Tibial artery (tissue), 4 donors: Measurements from ENCODE around the gene MPRIP.
"Not testable (repeated sequence)": the region's sequence is repeated elsewhere in the genome, so short reads cannot be mapped to it uniquely, and the experiment has no call there.

Experiments used
- DNase-seq, 2 donors: peaks; one replicate each; pipeline ENCODE4 v3.0.0-alpha.2; 2019
- H3K27ac ChIP-seq, 2 donors: fragments of 200-600 bp; sonication (generic) in 1 of 2; 1 replicate in 1 of 2; 2 replicates in 1 of 2; pipeline ENCODE4 v1.5.1; 2018 to 2019; ENCODE audit warnings: mild to moderate bottlenecking in 1 of 2
- H3K27me3 ChIP-seq, 2 donors: fragments of 200-600 bp; sonication (generic) in 1 of 2; one replicate each; pipeline versions ENCODE4 v1.5.1 to v1.6.0; 2016 to 2019
- H3K36me3 ChIP-seq, 3 donors: fragments of 200-600 bp; sonication (generic) in 2 of 3; one replicate each; pipeline ENCODE4 v1.5.1; 2016 to 2019; ENCODE audit warnings: mild to moderate bottlenecking in 2 of 3
- H3K4me1 ChIP-seq, 4 donors: fragments of 200-600 bp; sonication (generic) in 2 of 4; 1 replicate in 3 of 4; 2 replicates in 1 of 4; pipeline ENCODE4 v1.5.1; 2016 to 2019
- H3K4me3 ChIP-seq, 2 donors: fragments of 200-600 bp; sonication (generic) in 1 of 2; 1 replicate in 1 of 2; 2 replicates in 1 of 2; pipeline ENCODE4 v1.5.1; 2018 to 2019; ENCODE audit warnings: mild to moderate bottlenecking in 2 of 2
- H3K9me3 ChIP-seq, 3 donors: fragments of 200-600 bp; sonication (generic) in 1 of 3; one replicate each; pipeline ENCODE4 v1.5.1; 2016 to 2019
- intact Hi-C: fragments of 100-400 bp; cut with DNase I; formaldehyde crosslinking; loops from one replicate; pipeline ENCODE4 v1.15.0; 2023; ENCODE audit warnings: low total_unique reads
- TF ChIP-seq, protein P1 (sequence below), 2 experiments: fragments of 200-600 bp in 1 of 2; fragments of 450-650 bp in 1 of 2; IDR thresholded peaks; one replicate each; pipeline ENCODE4 v1.5.1; 2017 to 2019; ENCODE audit warnings: antibody characterized with exemption in 2 of 2, mild to moderate bottlenecking in 1 of 2, moderate library complexity in 1 of 2

Gene MPRIP

DNA sequence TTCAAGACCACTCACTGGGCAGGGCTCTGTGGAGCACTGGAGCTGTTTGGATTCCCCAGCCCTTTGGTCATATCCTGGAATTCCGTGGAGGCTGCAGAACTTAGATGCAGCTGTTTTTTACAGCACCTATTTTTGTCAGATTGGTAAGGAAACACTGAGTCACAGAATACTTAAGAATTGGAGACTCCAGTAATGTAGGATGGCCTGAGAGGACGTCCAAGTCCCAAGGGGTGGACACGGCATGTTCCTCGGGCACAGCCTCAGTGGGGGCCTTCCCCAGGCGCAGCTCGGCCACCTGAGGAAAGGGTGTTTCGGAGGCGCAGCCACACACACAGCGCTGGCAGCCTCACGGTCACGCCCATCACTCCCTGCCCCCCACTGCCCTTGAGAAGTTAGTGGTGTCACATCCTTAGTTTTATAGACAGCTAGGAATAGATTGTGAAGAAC lies 149.1 kb downstream of the MPRIP start:
- Histone ChIP-seq H3K27ac (peak overlapping the region; percentile 63 to 66), H3K36me3 (peaks cover 17 to 36% (median 29%) of the 10 kb centered on the region in 3 donors), H3K4me3 (no peak overlapping the region), H3K4me1 (peaks cover 0 to 34% (median 23%) of the 10 kb centered on the region in 4 donors), H3K9me3 (no peaks in the 10 kb centered on the region), H3K27me3 (no peaks in the 10 kb centered on the region)
- intact Hi-C loops, result no loop called here
- DNase-seq, result peak in 1 of 2 donors; percentile 76
- TF ChIP-seq, protein P1, sequence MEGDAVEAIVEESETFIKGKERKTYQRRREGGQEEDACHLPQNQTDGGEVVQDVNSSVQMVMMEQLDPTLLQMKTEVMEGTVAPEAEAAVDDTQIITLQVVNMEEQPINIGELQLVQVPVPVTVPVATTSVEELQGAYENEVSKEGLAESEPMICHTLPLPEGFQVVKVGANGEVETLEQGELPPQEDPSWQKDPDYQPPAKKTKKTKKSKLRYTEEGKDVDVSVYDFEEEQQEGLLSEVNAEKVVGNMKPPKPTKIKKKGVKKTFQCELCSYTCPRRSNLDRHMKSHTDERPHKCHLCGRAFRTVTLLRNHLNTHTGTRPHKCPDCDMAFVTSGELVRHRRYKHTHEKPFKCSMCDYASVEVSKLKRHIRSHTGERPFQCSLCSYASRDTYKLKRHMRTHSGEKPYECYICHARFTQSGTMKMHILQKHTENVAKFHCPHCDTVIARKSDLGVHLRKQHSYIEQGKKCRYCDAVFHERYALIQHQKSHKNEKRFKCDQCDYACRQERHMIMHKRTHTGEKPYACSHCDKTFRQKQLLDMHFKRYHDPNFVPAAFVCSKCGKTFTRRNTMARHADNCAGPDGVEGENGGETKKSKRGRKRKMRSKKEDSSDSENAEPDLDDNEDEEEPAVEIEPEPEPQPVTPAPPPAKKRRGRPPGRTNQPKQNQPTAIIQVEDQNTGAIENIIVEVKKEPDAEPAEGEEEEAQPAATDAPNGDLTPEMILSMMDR (IDR thresholded peaks at IDR 0.05), result no peak

GRCh38 chr17:17191961-17192381 lies 149.7 kb downstream of the MPRIP start:
- H3K27me3 ChIP-seq, result no peaks in the 10 kb centered on the region
- intact Hi-C loops, result no loop called here
- DNase-seq, result no peak
- peak overlapping the region; percentile 63 to 66 for H3K27ac ChIP-seq
- peaks cover 0 to 34% (median 20%) of the 10 kb centered on the region in 4 donors for H3K4me1 ChIP-seq
- H3K36me3 ChIP-seq, result peaks cover 17 to 30% (median 29%) of the 10 kb centered on the region in 3 donors
- no peaks in the 10 kb centered on the region for H3K9me3 ChIP-seq
- TF ChIP-seq, protein P1 (IDR thresholded peaks at IDR 0.05), result no peak
- H3K4me3 ChIP-seq, result no peak overlapping the region

- H3K27ac ChIP-seq, H3K9me3 ChIP-seq: not testable (repeated sequence)
Observed at GRCh38 chr17:17195466-17195865, 153.2 kb downstream of the MPRIP start.

DNA sequence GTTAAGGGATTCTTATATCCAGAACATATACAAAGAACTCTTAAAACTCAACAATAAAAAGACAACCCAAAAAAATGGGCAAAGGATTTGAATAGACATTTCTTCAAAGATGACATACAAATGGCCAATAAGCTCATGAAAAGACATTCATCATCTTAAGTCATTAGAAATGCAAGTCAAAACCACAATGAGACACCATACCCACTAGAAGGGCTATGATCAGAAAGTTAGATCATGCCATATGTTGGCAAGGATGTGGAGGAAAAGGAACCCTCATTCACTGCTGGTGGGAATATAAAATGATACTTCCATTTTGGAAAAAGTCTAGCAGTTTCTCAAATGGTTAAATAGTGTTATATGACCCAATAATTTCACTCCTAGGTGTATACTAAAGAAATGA lies 154.5 kb downstream of the MPRIP start:
- Histone ChIP-seq H3K27ac (no peak overlapping the region), H3K4me1 (peaks cover 0 to 7% (median 4%) of the 10 kb centered on the region in 4 donors), H3K4me3 (no peak overlapping the region), H3K9me3 (no peaks in the 10 kb centered on the region), H3K27me3 (no peaks in the 10 kb centered on the region), H3K36me3 (peaks cover 0 to 7% (median 0%) of the 10 kb centered on the region in 3 donors)
- TF ChIP-seq, protein P1 (IDR thresholded peaks at IDR 0.05), result no peak
- intact Hi-C loops, result no loop called here
- no peak for DNase-seq

More at GRCh38 chr17:17195466-17195865, 153.2 kb downstream of the MPRIP start:
- H3K36me3 ChIP-seq, H3K4me3 ChIP-seq, H3K27me3 ChIP-seq, intact Hi-C loops, DNase-seq: not testable (repeated sequence)
- peaks cover 0 to 20% (median 10%) of the 10 kb centered on the region in 4 donors for H3K4me1 ChIP-seq

GRCh38 chr17:17198281-17198680 lies 156.0 kb downstream of the MPRIP start:
- no peaks in the 10 kb centered on the region for H3K9me3 ChIP-seq
- intact Hi-C loops, result no loop called here
- H3K36me3 ChIP-seq, result peaks cover 0 to 11% (median 0%) of the 10 kb centered on the region in 3 donors
- H3K4me3 ChIP-seq, result no peak overlapping the region
- peaks cover 0 to 7% (median 4%) of the 10 kb centered on the region in 4 donors for H3K4me1 ChIP-seq
- no peak overlapping the region for H3K27ac ChIP-seq
- H3K27me3 ChIP-seq, result no peaks in the 10 kb centered on the region
- DNase-seq, result no peak
- TF ChIP-seq, protein P1 (IDR thresholded peaks at IDR 0.05), result no peak

- Histone ChIP-seq H3K4me3 (no peak overlapping the region), H3K4me1 (peaks cover 1 to 28% (median 24%) of the 10 kb centered on the region in 4 donors), H3K9me3 (no peaks in the 10 kb centered on the region), H3K36me3 (peaks cover 0 to 11% (median 0%) of the 10 kb centered on the region in 3 donors), H3K27ac (no peak overlapping the region), H3K27me3 (no peaks in the 10 kb centered on the region)
- intact Hi-C loops, result loop anchor here (10.0 kb wide), 2 partner anchors 166 to 196 kb away; no protein-coding TSS in a partner anchor
- TF ChIP-seq, protein P1 (IDR thresholded peaks at IDR 0.05), result no peak
- no peak for DNase-seq
Observed at GRCh38 chr17:17200311-17200710, 158.1 kb downstream of the MPRIP start.
